H9 (cell line): ENCODE data around the gene FCRL6. TPM values are rescaled to one million over a fixed set of nuclear protein-coding genes. Genes with fewer than 3 reads are reported as not detected.

Experiments used
- DNase-seq: peaks from one replicate; pipeline ENCODE4 v3.0.0-alpha.2; 2017
- H2AFZ ChIP-seq: one replicate; pipeline ENCODE4 v1.6.1; 2013; ENCODE audit warnings: mild to moderate bottlenecking, low read length, control low read depth, moderate library complexity
- H2AK5ac ChIP-seq: 2 replicates; pipeline ENCODE4 v1.6.1; 2013; ENCODE audit warnings: low read length, control low read depth, mixed read lengths; ENCODE audit not compliant: insufficient read length
- H2BK120ac ChIP-seq: one replicate; pipeline ENCODE4 v1.6.1; 2013; ENCODE audit warnings: low read depth, mild to moderate bottlenecking, low read length, control low read depth, inconsistent platforms; ENCODE audit not compliant: poor library complexity, severe bottlenecking
- H2BK12ac ChIP-seq: 2 replicates; pipeline ENCODE4 v1.6.1; 2013; ENCODE audit warnings: low read length, control low read depth, mixed read lengths, low read depth; ENCODE audit not compliant: insufficient read length
- H2BK15ac ChIP-seq: 2 replicates; pipeline ENCODE4 v1.6.1; 2013; ENCODE audit warnings: low read depth, low read length, control low read depth
- H2BK20ac ChIP-seq: one replicate; pipeline ENCODE4 v1.6.1; 2013; ENCODE audit warnings: low read depth, mild to moderate bottlenecking, low read length, control low read depth, inconsistent platforms; ENCODE audit not compliant: poor library complexity, severe bottlenecking
- H2BK5ac ChIP-seq: 2 replicates; pipeline ENCODE4 v1.6.1; 2013; ENCODE audit warnings: low read length, control low read depth, mixed read lengths; ENCODE audit not compliant: insufficient read length
- H3K14ac ChIP-seq: 2 replicates; pipeline ENCODE4 v1.6.1; 2013; ENCODE audit warnings: low read length, control low read depth; ENCODE audit not compliant: insufficient read depth
- H3K18ac ChIP-seq: 2 replicates; pipeline ENCODE4 v1.6.1; 2013; ENCODE audit warnings: low read depth, mild to moderate bottlenecking, mixed read lengths, low read length, control low read depth; ENCODE audit not compliant: insufficient read length
- H3K23ac ChIP-seq: 2 replicates; pipeline ENCODE4 v1.6.1; 2013; ENCODE audit warnings: low read length, control low read depth, mixed read lengths, low read depth; ENCODE audit not compliant: insufficient read length
- H3K23me2 ChIP-seq: 2 replicates; pipeline ENCODE4 v1.6.1; 2013; ENCODE audit warnings: low read depth, mild to moderate bottlenecking, mixed read lengths, low read length, control low read depth; ENCODE audit not compliant: insufficient read length, poor library complexity, severe bottlenecking
- H3K27ac ChIP-seq: 2 replicates; pipeline ENCODE4 v1.5.1; 2013; ENCODE audit warnings: low read length, control low read depth, mixed read lengths, low read depth; ENCODE audit not compliant: insufficient read length
- H3K27me3 ChIP-seq: 2 replicates; pipeline ENCODE4 v1.6.1; 2013; ENCODE audit warnings: low read length, control low read depth, inconsistent platforms; ENCODE audit not compliant: insufficient read depth
- H3K4ac ChIP-seq: 2 replicates; pipeline ENCODE4 v1.6.1; 2013; ENCODE audit warnings: low read depth, mild to moderate bottlenecking, control low read depth, inconsistent platforms, low read length, moderate library complexity
- H3K4me1 ChIP-seq: 2 replicates; pipeline ENCODE4 v1.6.1; 2013; ENCODE audit warnings: low read length, control low read depth, inconsistent platforms; ENCODE audit not compliant: insufficient read depth
- H3K4me2 ChIP-seq: 2 replicates; pipeline ENCODE4 v1.6.1; 2013; ENCODE audit warnings: low read length, control low read depth, mixed read lengths; ENCODE audit not compliant: insufficient read length, insufficient read depth
- H3K56ac ChIP-seq: 2 replicates; pipeline ENCODE4 v1.6.1; 2013; ENCODE audit warnings: low read depth, mild to moderate bottlenecking, mixed read lengths, low read length, control low read depth; ENCODE audit not compliant: insufficient read length
- H3K79me1 ChIP-seq: 2 replicates; pipeline ENCODE4 v1.6.1; 2013; ENCODE audit warnings: low read depth, mild to moderate bottlenecking, moderate library complexity, low read length, control low read depth, inconsistent platforms; ENCODE audit not compliant: insufficient read depth, poor library complexity, severe bottlenecking
- H3K79me2 ChIP-seq: 2 replicates; pipeline ENCODE4 v1.6.1; 2013; ENCODE audit warnings: low read length, control low read depth, inconsistent platforms; ENCODE audit not compliant: insufficient read depth
- H3K9ac ChIP-seq: 2 replicates; pipeline ENCODE4 v1.6.1; 2013; ENCODE audit warnings: low read length, control low read depth, mixed read lengths; ENCODE audit not compliant: insufficient read length; ENCODE audit errors: extremely low read depth
- H3K9me3 ChIP-seq: one replicate; pipeline ENCODE4 v1.6.1; 2013; ENCODE audit warnings: low read depth, low read length, inconsistent platforms; ENCODE audit not compliant: control insufficient read depth
- H3T11ph ChIP-seq: one replicate; pipeline ENCODE4 v1.6.1; 2013; ENCODE audit warnings: mild to moderate bottlenecking, low read length, control low read depth, inconsistent platforms
- H4K20me1 ChIP-seq: one replicate; pipeline ENCODE4 v1.6.1; 2013; ENCODE audit not compliant: control insufficient read depth, insufficient read length, insufficient read depth
- H4K5ac ChIP-seq: 2 replicates; pipeline ENCODE4 v1.6.1; 2013; ENCODE audit warnings: low read depth, mild to moderate bottlenecking, mixed read lengths, low read length, control low read depth; ENCODE audit not compliant: insufficient read length
- H4K8ac ChIP-seq: replicated peaks from 2 replicates; pipeline ENCODE4 v1.6.1; 2013; ENCODE audit warnings: low read length, control low read depth, mixed read lengths, low read depth; ENCODE audit not compliant: insufficient read length
- H4K91ac ChIP-seq: 2 replicates; pipeline ENCODE4 v1.6.1; 2013; ENCODE audit warnings: low read depth, mild to moderate bottlenecking, moderate library complexity, mixed read lengths, low read length, control low read depth; ENCODE audit not compliant: insufficient read length
- H3K27ac Mint-ChIP-seq, 3 experiments: 2 replicates in 2 of 3; 3 replicates in 1 of 3; pipeline ENCODE4 v1.8.0; 2020 to 2021; ENCODE audit warnings: mixed read lengths in 3 of 3, mild to moderate bottlenecking in 1 of 3, moderate library complexity in 1 of 3
- H3K27me3 Mint-ChIP-seq: 2 replicates; pipeline ENCODE4 v1.8.0; 2021; ENCODE audit warnings: low read depth, mild to moderate bottlenecking, moderate library complexity, mixed read lengths
- H3K36me3 Mint-ChIP-seq, 3 experiments: 2 replicates in 2 of 3; 3 replicates in 1 of 3; pipeline ENCODE4 v1.8.0; 2020 to 2021; ENCODE audit warnings: low read depth in 3 of 3, mixed read lengths in 3 of 3; ENCODE audit not compliant: insufficient read depth in 1 of 3
- H3K4me1 Mint-ChIP-seq, 2 experiments: 2 replicates each; pipeline ENCODE4 v1.8.0; 2020; ENCODE audit warnings: mixed read lengths in 2 of 2
- H3K4me3 Mint-ChIP-seq, 2 experiments: 2 replicates in 1 of 2; 3 replicates in 1 of 2; pipeline ENCODE4 v1.8.0; 2020 to 2021; ENCODE audit warnings: mild to moderate bottlenecking in 2 of 2, mixed read lengths in 2 of 2, moderate library complexity in 1 of 2
- H3K9me3 Mint-ChIP-seq, 2 experiments: 2 replicates in 1 of 2; 3 replicates in 1 of 2; pipeline ENCODE4 v1.8.0; 2020; ENCODE audit warnings: mild to moderate bottlenecking in 2 of 2, mixed read lengths in 2 of 2, moderate library complexity in 1 of 2
- CTCF ChIP-seq: fragments of 200-600 bp; sonication (generic); conservative IDR thresholded peaks from 3 replicates; pipeline ENCODE4 v1.8.0; 2021; ENCODE audit warnings: antibody characterized with exemption, mild to moderate bottlenecking
- WGBS: extraction: QIAGEN DNeasy Blood & Tissue Kit; methylation state at CpG from one replicate; pipeline ENCODE4 v1.1.7; 2013; ENCODE audit warnings: missing lambda C conversion rate, low lambda C conversion rate, mixed read lengths; ENCODE audit not compliant: insufficient read length; ENCODE audit errors: extremely low coverage; 5-methylcytosine and 5-hydroxymethylcytosine counted together
- total RNA-seq: library from RNA; stranded (reverse); gene quantifications from 2 replicates; pipeline ENCODE4 v1.2.1, GENCODE V29; 2021

FCRL6 gene
- total RNA-seq, 1 experiment from 2014 or later = not detected

GRCh38 chr1:159862557-159862956 is 60.4 kb downstream of the FCRL6 start, which contains the start of gene VSIG8:
VSIG8 (minus strand) TSS chr1:159862657; CDS start chr1:159862521, 136 bp downstream.
- Histone ChIP-seq H4K8ac (no peak within 1 kb of the TSS), H2BK15ac (no peak within 1 kb of the TSS), H3T11ph (no peak within 1 kb of the TSS), H3K23me2 (no peaks in the 10 kb centered on the region), H2BK20ac (no peak within 1 kb of the TSS), H3K9ac (no peak within 1 kb of the TSS), H3K4ac (no peak within 1 kb of the TSS), H3K4me2 (no peak within 1 kb of the TSS), H3K14ac (no peak within 1 kb of the TSS), H2AK5ac (no peak within 1 kb of the TSS), H2AFZ (no peak within 1 kb of the TSS), H3K4me1 (no peaks in the 10 kb centered on the region), H3K27me3 (no peaks in the 10 kb centered on the region), H3K56ac (no peak within 1 kb of the TSS), H3K79me1 (no peaks in the 10 kb centered on the region), H3K18ac (no peak within 1 kb of the TSS), H4K5ac (no peak within 1 kb of the TSS), H4K91ac (no peak within 1 kb of the TSS), H4K20me1 (peaks cover 2% of the 10 kb centered on the region), H3K9me3 (no peaks in the 10 kb centered on the region), H3K27ac (no peak within 1 kb of the TSS), H3K79me2 (no peaks in the 10 kb centered on the region), H2BK120ac (no peak within 1 kb of the TSS), H2BK12ac (no peak within 1 kb of the TSS), H2BK5ac (no peak within 1 kb of the TSS), H3K23ac (no peak within 1 kb of the TSS)
- no peak within 1 kb of the TSS for H3K4me3 Mint-ChIP-seq
- H3K4me1 Mint-ChIP-seq = peaks cover 16 to 22% of the 10 kb centered on the region in 2 experiments
- no peaks in the 10 kb centered on the region for H3K36me3 Mint-ChIP-seq
- H3K27me3 Mint-ChIP-seq = peaks cover 28% of the 10 kb centered on the region
- H3K27ac Mint-ChIP-seq = no peak within 1 kb of the TSS; a peak in 2 of 7 replicates
- no peak for DNase-seq
- H3K9me3 Mint-ChIP-seq = no peaks in the 10 kb centered on the region
- no peak for TF ChIP-seq CTCF
- WGBS = no CpG with 5 or more reads among the region's 4 CpGs
